ENCODE data around the gene NRIP1. TPM values are rescaled to one million over a fixed set of nuclear protein-coding genes. Genes with fewer than 3 reads are reported as not detected.
"Not testable (repeated sequence)": the region's sequence is repeated elsewhere in the genome, so short reads cannot be mapped to it uniquely, and the experiment has no call there.

NRIP1 gene
- total RNA-seq, 4 donors from 2014 or later = 21.5 to 30.7 (median 28.2) TPM

GRCh38 chr21:15031790-15032357 is 32.9 kb downstream of the NRIP1 start:
- TF ChIP-seq EP300 (IDR thresholded peaks at IDR 0.05) (no peak), POLR2A (IDR thresholded peaks at IDR 0.05) (no peak), POLR2AphosphoS5 (IDR thresholded peaks at IDR 0.05) (no peak)
- TF ChIP-seq, protein P1, sequence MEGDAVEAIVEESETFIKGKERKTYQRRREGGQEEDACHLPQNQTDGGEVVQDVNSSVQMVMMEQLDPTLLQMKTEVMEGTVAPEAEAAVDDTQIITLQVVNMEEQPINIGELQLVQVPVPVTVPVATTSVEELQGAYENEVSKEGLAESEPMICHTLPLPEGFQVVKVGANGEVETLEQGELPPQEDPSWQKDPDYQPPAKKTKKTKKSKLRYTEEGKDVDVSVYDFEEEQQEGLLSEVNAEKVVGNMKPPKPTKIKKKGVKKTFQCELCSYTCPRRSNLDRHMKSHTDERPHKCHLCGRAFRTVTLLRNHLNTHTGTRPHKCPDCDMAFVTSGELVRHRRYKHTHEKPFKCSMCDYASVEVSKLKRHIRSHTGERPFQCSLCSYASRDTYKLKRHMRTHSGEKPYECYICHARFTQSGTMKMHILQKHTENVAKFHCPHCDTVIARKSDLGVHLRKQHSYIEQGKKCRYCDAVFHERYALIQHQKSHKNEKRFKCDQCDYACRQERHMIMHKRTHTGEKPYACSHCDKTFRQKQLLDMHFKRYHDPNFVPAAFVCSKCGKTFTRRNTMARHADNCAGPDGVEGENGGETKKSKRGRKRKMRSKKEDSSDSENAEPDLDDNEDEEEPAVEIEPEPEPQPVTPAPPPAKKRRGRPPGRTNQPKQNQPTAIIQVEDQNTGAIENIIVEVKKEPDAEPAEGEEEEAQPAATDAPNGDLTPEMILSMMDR (IDR thresholded peaks at IDR 0.05) = no peak
- no peak for ATAC-seq
- no peak overlapping the region for H3K27ac ChIP-seq
- H3K4me3 ChIP-seq = no peak overlapping the region
- 60 to 100% methylated on average over 1 to 2 of the region's 4 CpGs for WGBS, 2 donors (ENCODE audit: low coverage in 1 of 2)
- H3K27me3 ChIP-seq = no peaks in the 10 kb centered on the region
- H3K36me3 ChIP-seq = no peaks in the 10 kb centered on the region
- peaks cover 0 to 31% (median 0%) of the 10 kb centered on the region in 3 donors for H3K4me1 ChIP-seq
- no peaks in the 10 kb centered on the region for H3K9me3 ChIP-seq

DNA sequence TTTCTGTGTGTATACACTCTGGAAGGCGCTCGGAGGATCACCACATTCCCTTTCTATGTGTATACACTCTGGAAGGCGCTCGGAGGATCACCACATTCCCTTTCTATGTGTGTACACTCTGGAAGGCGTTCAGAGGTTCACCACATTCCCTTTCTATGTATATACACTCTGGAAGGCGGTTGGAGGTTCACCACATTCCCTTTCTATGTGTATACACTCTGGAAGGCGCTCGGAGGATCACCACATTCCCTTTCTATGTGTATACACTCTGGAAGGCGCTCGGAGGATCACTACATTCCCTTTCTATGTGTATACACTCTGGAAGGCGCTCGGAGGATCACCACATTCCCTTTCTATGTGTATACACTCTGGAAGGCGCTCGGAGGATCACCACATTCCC is 33.4 kb downstream of the NRIP1 start:
- not testable (repeated sequence) for H3K27ac ChIP-seq, H3K9me3 ChIP-seq, H3K4me3 ChIP-seq, H3K27me3 ChIP-seq, H3K36me3 ChIP-seq, ATAC-seq
- peaks cover 0 to 31% (median 0%) of the 10 kb centered on the region in 3 donors for H3K4me1 ChIP-seq
- 62 to 94% methylated on average over 2 to 5 of the region's 14 CpGs for WGBS, 2 donors (ENCODE audit: low coverage in 1 of 2)

GRCh38 chr21:15030861-15031260 is 33.9 kb downstream of the NRIP1 start:
- H3K4me1 ChIP-seq = peaks cover 0 to 31% (median 0%) of the 10 kb centered on the region in 3 donors
- H3K27ac ChIP-seq, ATAC-seq, H3K36me3 ChIP-seq, H3K4me3 ChIP-seq, H3K9me3 ChIP-seq, H3K27me3 ChIP-seq: not testable (repeated sequence)
- 87% methylated on average over 4 of the region's 8 CpGs; no CpG with 5 or more reads in 1 of the 2 donors for WGBS, 2 donors (ENCODE audit: low coverage in 1 of 2)

GRCh38 chr21:15029077-15029476 is 35.7 kb downstream of the NRIP1 start:
- no peak for TF ChIP-seq EP300 (IDR thresholded peaks at IDR 0.05)
- TF ChIP-seq, protein P1 (IDR thresholded peaks at IDR 0.05) = no peak
- no peak for TF ChIP-seq POLR2AphosphoS5 (IDR thresholded peaks at IDR 0.05)
- TF ChIP-seq POLR2A (IDR thresholded peaks at IDR 0.05) = no peak
- H3K4me3 ChIP-seq = no peak overlapping the region
- 83 to 89% methylated on average over 3 to 4 of the region's 4 CpGs for WGBS, 2 donors (ENCODE audit: low coverage in 1 of 2)
- no peaks in the 10 kb centered on the region for H3K9me3 ChIP-seq
- no peaks in the 10 kb centered on the region for H3K36me3 ChIP-seq
- ATAC-seq = no peak
- H3K27me3 ChIP-seq = no peaks in the 10 kb centered on the region
- peaks cover 0 to 15% (median 0%) of the 10 kb centered on the region in 3 donors for H3K4me1 ChIP-seq
- H3K27ac ChIP-seq = no peak overlapping the region

DNA sequence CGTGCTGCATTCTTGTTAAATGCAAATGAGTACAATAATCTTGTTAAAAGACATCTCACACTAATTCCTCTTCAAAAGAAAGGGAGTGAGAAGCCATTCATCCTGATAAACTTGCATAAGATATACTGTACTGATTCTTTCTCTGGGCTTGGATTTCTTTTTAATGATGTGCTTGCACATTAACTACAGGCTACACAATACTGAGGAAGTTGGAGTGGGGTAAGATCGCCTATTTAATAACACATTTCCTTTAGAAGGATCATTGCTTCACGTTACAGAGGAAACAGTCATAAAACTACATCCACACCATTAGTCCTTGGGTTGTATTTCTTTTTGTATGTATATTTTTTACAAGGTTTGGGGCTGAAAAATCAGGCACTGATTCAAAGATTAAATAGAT is 36.6 kb downstream of the NRIP1 start:
- H3K4me3 ChIP-seq = no peak overlapping the region
- ATAC-seq = no peak
- peaks cover 0 to 19% (median 0%) of the 10 kb centered on the region in 3 donors for H3K4me1 ChIP-seq
- 45 to 63% methylated on average over 3 of the region's 3 CpGs for WGBS, 2 donors (ENCODE audit: low coverage in 1 of 2)
- H3K27ac ChIP-seq = no peak overlapping the region
- no peaks in the 10 kb centered on the region for H3K27me3 ChIP-seq
- no peaks in the 10 kb centered on the region for H3K9me3 ChIP-seq
- H3K36me3 ChIP-seq = no peaks in the 10 kb centered on the region
- TF ChIP-seq POLR2A (IDR thresholded peaks at IDR 0.05) (no peak), POLR2AphosphoS5 (IDR thresholded peaks at IDR 0.05) (no peak), EP300 (IDR thresholded peaks at IDR 0.05) (no peak)
- TF ChIP-seq, protein P1 (IDR thresholded peaks at IDR 0.05) = no peak

DNA sequence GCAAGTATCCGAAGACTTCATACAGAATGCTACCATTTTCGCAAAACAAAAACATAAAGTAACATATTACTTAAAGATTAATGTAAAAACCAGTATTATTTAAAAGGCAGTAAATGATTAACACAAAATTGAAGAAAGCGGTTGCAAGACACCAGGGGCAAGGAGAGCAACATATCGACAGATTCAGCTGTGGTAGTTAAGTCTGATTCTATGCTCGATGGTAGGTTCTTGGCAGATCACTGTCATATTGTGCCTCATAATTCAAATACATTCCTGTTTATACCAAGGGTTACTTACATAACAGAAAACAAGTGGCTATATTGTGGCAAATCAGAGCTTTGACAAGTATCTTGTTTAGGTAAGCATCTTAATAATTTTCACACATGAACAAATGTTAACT is 37.7 kb downstream of the NRIP1 start:
- H3K4me3 ChIP-seq = no peak overlapping the region
- no peak for ATAC-seq
- H3K36me3 ChIP-seq = no peaks in the 10 kb centered on the region
- H3K27ac ChIP-seq = no peak overlapping the region
- H3K4me1 ChIP-seq = peaks cover 0 to 19% (median 0%) of the 10 kb centered on the region in 3 donors
- no peaks in the 10 kb centered on the region for H3K9me3 ChIP-seq
- TF ChIP-seq POLR2A (IDR thresholded peaks at IDR 0.05) = no peak
- TF ChIP-seq POLR2AphosphoS5 (IDR thresholded peaks at IDR 0.05) = no peak
- TF ChIP-seq, protein P1 (IDR thresholded peaks at IDR 0.05) = no peak
- no peak for TF ChIP-seq EP300 (IDR thresholded peaks at IDR 0.05)
- 79 to 90% methylated on average over 5 of the region's 5 CpGs for WGBS, 2 donors (ENCODE audit: low coverage in 1 of 2)
- no peaks in the 10 kb centered on the region for H3K27me3 ChIP-seq

All from gastroesophageal sphincter (tissue), 4 donors.